Activated naive CD4-positive, alpha-beta T cell treated with anti-CD3 and anti-CD28 coated beads, Interleukin-2, amount 50 U/mL, for 16 hours (primary cell): ENCODE data around the gene C1orf52.
"Not testable (repeated sequence)": the region's sequence is repeated elsewhere in the genome, so short reads cannot be mapped to it uniquely, and the experiment has no call there.

Experiments
- DNase-seq: peaks from one replicate; pipeline ENCODE4 v3.0.0-alpha.2; 2020

C1orf52 gene

DNA sequence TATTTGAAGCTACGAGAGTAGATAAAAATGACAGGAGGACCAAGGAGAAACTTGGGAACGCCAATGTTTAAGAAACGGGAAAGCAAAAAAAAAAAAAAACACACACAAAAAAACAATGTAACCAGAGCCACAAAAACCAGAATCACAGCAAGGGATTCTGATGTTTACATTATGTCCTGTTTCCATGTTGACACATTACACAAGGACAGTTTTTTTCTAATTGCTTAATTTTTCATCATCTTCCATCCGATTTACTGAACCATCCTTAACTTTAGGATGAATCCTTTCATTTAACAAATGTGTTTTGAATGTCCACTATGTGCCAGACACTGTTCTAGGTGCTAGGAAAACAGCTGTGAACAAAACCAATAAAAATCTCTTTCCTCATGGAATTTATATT, 18.3 kb upstream of the C1orf52 start:
- DNase-seq = no peak

DNA sequence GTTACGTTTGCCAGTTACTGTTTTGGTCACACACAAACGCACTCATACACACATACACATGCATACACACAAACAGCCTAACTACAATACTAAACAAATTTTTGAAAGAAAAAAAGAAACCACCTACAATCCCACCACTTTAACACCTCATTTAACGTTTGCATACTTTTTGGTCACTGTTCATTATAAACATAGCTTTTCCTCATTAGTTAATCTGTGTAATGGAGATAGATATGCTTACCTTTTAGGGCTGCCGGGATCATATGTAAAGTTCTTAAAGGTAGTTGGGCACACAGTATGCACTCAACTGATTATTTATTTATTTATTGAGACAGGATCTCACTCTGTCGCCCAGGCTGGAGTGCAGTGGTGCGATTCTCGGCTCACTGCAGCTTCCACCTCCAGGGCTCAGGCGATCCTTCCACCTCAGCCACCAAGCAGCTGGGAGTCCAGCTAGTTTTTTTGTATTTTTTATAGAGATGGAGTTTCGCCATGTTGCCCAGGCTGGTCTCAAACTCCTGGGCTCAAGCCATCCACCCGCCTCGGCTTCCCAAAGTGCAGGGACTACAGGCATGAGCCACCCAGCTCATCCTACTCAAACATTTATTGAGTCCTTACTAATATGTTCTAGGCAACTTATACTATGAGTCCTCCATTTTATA, 17.6 kb upstream of the C1orf52 start:
- DNase-seq = no peak

DNA sequence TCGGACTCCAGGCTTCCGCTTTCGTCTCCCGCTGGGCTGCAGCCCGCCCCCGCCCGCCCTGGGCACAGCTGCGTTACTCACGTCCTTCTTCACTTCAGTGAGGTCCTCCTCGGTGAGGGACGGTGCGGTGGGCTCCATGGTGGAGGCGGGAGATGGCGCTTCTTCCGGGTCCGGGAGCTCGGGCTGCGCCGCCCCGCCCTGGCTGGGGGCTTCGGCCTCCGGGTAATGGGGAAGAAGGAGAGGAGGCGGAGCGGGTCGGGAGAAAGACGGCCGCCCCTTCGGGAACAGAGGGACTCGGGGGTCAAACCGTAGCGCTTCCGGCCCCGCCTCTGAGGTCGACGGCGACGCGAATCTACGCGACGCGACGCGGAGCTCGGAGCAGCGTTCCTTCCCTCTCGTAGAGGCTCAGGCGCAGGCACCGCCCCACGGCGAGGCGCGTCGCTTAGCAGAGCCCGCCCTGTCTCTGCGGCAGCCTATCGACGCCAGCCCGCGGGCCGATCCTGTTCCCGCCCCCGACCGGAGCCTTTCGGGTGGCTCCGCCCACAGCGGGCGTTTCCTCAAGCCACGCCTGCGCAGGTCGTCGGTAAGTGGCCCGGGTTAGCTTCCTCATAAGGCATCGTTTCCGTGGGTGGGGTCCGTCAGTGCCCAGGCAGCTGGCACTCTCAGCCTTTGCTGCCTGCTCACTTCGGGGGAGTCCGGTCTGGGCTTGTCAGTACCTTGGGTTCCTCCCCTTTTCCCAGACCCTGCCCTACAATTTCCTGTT, 16.9 kb upstream of the C1orf52 start, which contains the start of gene BCL10:
TSS of gene BCL10 (minus strand) at position 418 of the 763 bp plus-strand sequence. CDS start at position 138, 280 bp downstream.
- peak; percentile 98 for DNase-seq

DNA sequence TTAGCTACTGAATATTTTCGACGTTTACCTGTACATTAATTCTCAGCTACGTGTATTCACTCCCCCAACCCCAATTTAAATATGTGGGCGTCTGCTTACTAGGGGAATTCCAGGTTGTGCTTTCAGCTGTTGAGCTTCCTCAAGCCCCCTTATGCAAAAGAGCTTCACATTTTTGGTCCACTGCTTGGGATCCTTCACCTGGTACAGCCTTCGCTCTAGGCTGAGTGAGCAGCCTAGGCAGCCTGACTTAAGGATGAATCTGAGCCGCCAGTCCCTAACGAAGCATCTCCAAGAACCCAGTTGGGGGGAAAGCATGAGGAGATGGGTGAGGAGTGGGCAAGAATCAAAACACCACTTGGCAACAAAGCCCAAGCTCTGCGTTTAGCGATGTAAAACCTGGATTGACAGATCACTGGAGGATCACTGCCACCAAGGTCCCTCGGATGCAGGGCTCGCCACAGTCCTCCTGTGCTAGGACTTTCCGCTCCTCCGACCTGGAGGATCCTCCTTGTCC, 16.3 kb upstream of the C1orf52 start:
- DNase-seq = peak; percentile 27

DNA sequence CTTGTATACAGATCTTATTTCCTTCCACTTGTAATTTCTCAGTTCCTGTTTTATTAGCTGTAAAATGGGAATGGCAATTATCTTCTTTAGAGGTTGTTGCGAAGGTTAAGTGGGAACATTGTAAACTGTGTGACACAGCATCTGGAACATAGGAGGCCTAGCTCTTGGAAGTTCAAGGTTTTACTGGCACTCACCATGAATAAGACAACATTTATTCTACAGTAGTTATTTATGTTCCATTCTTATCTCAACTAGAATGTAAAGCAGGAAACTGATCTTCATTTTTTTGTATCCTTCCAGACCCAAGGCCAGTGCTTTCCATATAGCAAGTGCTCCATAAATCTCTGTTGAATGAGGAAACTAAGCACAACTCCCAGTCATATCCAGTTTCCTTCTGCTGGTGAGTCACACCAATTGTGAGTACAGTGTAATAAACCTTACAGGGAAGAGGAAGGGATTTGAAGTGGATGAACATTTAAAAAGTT, 15.5 kb upstream of the C1orf52 start:
- DNase-seq = no peak

DNA sequence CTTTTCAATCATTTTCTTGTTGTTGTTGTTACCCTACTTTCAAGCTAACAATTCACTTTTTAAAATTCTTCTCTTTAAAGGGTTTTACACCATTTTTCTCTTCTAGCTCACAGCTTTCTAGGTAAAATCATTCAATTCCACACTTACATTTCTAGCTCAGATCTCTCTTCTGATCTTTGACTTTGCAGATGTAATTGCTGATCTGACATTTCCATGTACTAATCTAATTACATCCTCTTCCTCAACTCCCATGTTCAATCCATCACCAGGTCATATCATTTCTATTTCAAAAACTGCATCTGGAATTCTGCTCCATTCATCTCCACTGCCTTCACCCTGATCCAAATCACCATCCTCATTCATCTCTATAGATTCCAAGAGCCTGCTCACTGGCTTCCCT, 13.9 kb upstream of the C1orf52 start:
- DNase-seq = no peak

DNA sequence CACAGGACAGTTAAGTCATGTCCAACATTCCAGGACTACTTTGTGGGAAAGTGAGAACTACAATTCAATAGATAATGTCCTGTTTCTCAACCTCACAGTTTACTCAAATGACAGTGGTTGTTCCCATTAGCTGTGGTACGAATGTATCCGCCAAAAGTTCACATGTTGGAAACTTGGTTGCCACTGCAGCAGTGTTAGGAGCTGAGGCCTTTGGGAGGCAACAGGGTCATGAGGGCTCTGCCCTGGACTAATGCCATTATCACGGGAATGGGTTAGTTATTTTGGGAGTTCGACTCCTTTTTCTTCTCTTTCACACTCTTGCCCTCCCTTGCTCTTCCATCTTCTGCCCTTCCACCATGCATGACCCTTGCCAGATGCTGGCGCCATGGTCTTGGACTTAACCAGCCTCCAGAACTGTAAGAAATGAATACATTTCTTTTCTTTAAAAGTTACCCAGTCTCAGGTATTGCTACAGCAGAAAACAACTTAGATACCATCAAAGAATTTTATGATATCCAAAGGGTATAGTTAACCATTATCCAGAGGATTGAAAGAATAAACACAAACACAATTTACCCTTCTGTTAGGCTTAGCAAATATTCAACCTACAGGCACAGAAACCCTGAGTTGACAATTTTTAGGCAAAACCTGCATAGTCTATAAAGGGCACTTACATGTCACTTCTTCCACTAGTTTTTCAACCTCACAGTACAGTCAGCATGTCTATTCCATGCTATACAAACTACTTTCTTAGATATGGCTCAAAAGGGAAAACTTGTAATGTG, 9.5 kb upstream of the C1orf52 start:
- no peak for DNase-seq

DNA sequence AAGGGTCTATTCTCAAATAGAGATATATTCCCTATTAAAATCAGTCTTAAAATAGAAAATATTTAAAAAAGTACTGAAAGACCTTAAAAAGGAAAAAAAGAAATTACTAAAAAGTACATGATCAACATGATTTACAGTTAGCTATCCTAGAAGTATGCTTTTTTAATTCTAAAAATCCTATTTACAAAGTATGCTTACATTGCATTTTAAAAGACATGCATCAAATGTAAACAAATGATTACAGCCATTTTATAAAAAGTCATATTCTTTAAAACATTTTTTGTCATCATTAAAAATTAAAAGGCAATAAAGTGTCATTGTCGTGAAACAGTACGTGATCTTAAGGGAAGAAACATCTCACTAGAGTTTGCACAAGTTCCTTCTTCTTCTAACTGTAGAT, 7.9 kb upstream of the C1orf52 start:
- no peak for DNase-seq

DNA sequence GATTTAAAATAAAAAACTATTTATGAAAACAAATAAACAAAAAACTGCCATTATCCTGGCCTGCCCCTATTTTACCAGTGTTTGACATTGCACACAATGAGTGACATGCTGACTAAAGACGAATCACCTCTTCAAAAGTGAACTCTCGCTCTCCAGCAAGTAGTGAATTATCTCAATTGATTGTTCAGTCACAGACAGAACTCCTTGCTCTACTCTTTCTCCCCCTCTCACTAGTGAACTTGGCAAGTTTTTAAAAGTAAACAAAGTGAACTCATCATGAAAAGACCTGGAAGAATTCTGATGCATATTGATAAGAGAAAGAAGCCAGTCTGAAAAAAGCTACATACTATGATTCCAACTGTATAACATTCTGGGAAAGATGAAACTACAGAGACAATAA, 4.7 kb upstream of the C1orf52 start:
- no peak for DNase-seq

DNA sequence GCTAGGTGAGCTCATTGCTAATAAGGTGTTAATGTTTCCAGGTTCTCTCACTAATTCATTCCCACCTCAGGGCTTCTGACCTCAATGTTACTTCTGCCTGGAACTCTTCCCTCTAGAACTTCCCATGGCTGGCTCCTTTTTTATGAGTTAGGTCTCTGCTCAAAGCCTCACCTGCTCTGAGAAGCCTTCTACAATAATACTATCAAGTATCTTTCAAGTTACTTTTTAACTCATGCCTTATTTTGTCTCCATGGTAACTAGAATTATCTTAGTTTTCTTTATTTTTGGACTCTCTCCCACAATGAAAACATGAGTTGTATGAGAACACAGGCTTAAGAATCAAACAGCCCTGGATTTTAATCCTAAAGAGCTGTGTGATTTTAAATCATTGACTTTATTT, 3.5 kb upstream of the C1orf52 start:
- DNase-seq = no peak

DNA sequence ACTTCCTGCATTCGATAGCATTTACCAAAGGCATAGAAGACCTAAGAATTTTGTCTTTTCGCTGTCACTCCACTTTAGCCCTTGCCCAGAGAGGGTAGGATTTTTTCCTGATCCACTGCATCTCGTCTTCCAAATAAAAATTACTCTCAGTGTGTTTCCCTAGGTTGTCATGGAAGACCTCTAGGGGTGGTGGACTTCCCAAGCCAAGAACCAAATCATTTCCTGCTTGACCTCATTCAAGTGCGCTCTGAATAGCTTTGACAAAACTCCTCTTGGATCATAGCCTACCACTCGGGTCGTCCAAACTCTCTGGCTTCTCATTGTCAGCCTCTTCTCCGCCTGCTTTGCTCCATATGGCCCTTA, 431 bp upstream of the C1orf52 start:
- DNase-seq = no peak

DNA sequence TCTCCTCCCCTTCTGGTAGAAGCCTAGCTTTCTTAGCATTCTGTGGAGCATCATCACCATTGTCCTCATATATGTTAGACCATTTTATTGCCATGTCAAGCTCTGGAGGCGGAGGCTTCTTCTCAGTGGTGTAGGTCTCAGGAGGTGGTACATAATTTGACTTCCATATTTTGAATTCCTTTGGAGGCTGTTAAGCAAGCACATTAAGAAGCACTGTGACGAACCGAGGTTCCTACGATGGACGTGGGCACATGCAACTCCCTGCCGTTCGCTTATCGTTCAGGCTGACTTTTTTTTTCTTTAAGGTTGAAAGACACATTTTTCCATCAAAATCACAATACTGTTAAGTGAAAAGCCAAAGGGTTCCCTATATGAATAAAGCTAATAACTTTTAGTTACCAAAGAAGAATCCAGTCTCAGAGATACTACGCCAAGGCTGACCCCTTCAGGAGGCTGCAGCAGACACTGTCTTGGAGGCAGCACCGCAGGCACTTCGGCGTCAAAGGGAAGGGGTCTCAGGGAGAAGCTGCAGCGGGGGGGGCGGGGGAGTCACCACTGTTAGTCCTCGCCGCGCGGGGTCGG, 835 bp downstream of the C1orf52 start:
- DNase-seq = no peak

DNA sequence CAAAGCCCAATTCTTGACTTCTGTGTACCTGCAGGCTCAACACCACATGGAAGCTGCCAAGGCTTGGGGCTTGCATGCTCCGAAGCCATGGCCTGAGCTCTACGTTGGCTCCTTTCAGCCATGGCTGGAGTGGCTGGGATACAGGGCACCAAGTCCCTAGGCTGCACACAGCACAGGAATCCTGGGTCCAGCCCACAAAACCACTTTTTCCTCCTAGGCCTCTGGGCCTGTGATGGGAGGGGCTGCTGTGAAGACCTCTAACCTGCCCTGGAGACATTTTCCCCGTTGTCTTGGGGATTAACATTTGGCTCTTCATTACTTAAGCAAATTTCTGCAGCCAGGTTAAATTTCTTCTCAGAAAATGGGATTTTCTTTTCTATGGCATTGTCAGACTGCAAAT, 10.4 kb downstream of the C1orf52 start:
- not testable (repeated sequence) for DNase-seq

DNA sequence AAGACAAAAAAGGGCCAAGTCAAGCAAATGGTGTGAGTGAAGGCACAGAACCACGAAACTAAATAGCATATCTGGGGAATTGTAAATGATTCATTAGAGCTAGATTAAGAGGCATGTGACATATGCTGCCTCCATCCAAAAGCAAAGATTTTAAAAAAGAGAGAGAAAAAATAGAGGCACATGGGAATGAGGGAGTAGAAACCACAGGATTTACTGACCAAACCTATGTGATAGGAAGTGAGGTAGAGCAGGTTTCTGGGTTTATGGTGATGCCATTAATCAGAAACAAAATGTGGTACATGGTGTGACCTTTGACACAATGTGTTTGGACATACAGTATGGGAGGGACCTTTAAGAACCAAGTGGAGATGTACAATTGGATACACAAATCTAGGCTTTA, 13.6 kb downstream of the C1orf52 start:
- no peak for DNase-seq

DNA sequence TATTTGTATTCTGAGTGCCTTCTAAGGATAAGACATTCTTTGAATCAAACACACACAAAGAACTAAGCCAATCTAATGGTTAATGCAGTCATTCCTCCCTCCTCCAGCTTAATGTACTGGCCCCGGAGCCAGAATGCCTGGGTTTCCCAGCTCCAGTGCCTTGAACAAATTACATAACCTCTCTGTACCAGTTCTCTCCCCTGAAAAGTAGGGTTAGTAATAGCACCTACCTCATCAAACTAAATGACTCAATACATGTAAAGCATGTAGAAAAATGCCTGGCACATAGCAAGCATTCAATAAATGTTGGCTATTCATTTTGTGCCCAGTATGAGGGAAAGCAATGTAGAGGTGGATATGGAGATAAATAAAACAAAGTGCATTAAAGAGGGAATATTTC, 14.0 kb downstream of the C1orf52 start:
- DNase-seq = no peak

DNA sequence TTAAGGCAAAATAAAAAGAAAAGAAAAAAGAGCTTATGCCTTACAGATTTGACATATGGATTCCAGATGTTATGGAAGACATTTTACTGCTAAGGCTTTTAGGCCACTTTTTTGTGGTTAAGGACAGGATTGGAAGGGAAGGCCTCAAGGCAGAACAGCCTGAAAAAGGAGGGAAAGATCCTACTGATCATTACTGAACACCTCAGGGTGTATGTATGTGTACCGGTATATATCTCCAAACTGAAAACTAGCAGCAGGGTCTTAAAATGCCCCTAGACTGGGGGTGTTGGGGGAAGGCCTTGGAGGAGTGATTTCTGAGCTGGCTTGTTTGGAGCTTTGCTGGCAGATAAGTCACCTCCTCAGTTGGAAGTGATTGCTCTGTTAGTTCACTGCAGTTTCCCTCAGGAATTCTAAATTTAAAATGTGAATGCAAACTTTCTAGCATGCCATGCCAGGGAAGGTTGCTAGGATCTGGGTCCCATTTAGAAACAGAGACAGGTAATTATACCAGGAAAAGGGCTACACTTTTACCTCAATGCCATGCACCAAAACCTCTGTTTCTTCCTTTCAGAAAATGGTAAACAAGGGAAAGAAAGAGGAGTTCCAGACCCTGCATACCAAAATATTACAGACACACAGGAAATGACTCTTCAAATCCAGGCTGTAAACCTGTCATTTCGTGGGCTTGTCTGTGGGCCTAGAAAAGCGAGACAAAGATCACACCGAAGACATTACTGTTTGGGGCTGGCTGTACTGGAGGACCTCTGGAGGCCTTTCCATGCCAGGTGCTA, 15.0 kb downstream of the C1orf52 start:
- no peak for DNase-seq

DNA sequence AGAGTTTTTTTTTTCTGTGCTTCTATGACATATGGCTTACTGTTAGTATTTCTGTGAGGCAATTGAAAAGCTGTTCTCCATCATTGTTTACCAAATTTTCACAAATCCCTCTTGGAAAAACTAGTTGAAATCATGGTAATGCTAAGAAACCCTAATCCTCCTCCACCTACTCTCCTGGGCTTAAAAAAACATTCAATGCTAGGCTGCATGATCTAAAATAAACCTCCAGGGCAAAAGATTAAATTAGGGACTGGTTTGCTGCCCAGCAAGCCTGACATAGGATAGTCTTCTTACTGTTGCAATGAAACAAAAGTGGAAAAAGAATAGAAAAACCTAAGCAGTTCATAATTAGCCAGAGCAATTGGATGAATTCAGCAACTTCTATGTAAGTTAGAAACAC, 16.1 kb downstream of the C1orf52 start:
- no peak for DNase-seq

DNA sequence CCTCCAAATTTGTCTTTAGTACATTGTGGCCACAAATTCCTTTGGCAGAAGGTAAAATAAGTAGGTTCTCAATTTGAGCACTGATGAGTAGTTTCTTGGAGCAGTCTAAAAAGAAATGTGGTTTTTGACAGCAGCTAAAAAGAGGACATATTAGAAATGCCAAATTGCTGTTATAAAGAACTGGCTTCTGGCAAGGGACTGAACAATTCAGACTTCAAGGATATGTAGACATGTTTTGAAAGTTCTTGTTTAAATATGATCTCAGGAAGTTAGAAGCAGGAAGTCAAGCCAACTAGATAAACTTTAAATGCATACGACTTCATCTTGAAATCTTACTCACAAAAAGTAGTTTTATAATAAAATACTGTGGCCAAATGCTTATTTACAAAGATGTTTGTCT, 18.8 kb downstream of the C1orf52 start:
- DNase-seq = no peak

DNA sequence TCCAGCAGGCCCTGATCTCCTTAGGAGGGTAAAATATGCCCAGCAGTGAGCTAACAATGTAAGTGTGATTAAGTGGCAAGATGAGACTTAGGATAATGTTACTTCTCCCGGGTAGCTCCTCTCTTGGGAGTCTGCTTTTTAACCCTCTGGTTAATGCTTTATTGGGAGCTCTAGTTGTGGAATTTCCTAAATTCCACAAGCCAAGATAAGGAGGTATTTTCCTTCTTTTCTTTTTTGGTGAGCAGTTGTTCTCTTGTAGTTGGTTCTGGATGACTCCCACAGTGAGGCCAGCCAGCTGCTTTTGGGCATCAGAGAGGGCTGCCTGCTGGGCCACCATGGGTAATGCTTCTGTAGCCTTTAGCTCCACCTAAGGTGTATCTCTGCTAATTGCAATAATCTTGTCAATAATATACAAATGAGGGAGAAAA, 19.3 kb downstream of the C1orf52 start:
- DNase-seq = no peak

DNA sequence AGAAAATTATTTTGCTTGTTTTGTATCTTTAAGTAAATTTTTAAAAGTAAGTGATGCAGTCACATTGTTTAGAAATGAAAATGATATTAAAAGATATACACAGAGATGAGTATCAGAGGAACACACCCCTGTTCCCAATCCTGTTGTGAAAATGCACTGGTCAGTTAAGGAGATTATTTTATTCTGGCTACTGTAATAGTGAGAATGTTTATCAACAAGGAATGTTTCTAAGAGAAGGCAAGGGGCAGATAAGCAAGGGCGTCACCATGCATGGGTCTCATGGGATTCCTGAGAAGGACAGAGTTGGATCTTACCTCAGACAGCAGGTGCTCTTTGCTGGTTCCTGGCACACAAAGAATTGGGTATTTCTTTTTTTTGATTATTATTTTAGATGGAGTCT, 21.8 kb downstream of the C1orf52 start:
- DNase-seq = no peak

DNA sequence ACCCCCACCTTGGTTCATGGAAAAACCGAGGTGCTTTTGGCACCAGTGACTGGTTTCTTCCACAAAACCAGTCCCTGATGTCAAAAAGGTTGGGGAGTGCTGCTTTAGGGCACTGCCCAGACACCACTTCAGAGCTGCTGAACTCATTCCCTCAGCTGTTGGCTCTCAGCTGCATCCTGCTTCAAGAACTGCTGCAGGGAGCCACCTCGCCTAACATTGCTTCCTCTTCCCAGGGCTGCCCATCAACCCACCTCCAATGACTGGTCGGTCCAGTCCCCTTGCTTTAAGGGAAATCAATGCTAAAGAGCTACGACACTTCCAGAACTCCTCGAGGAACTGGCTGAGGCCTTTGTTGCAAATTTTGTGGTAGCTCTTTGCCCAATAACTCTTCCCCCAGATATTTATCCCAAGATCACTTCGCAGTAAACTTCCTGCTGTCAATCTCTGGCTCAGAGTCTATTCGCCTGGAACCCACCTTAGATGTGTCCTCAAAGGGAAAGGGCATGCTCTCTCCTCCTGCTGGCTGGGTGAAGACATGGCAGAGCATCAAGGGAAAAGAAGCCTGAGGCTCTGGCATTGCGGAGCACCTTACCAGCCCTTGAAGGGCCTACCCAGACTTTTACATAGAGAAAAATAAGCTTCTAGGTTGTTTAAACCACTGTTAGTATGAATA, 29.0 kb downstream of the C1orf52 start:
- no peak for DNase-seq
